CD8-positive, alpha-beta memory T cell (primary cell): ENCODE results near the gene DOCK4. TPM values are rescaled to one million over a fixed set of nuclear protein-coding genes. Genes with fewer than 3 reads are reported as not detected.

Source experiments
- CTCF ChIA-PET: fragments of 350-600 bp; sonication (Branson Sonifier 250); formaldehyde crosslinking; loops from one replicate; lab custom pipeline; 2021; ENCODE audit warnings: antibody characterized with exemption; lab: Charles Lee
- POLR2A ChIA-PET: fragments of 350-600 bp; sonication (Branson Sonifier 250); formaldehyde crosslinking; loops from one replicate; lab custom pipeline; 2021; ENCODE audit warnings: antibody characterized with exemption; lab: Charles Lee
- DNase-seq, 5 donors: peaks; one replicate each; pipeline versions ENCODE4 v3.0.0 to v3.0.0-alpha.2; 2020 to 2022; ENCODE audit warnings: mixed read lengths in 1 of 5
- H3K27ac ChIP-seq: one replicate; pipeline ENCODE4 v1.7.0; 2013; ENCODE audit warnings: low read depth, mild to moderate bottlenecking, low read length, moderate library complexity
- H3K27me3 ChIP-seq: 2 replicates; pipeline ENCODE4 v1.7.0; 2013; ENCODE audit warnings: low read length, mild to moderate bottlenecking; ENCODE audit not compliant: insufficient read depth, poor library complexity, severe bottlenecking
- H3K36me3 ChIP-seq: 2 replicates; pipeline ENCODE4 v1.7.0; 2013; ENCODE audit warnings: mild to moderate bottlenecking, low read length, moderate library complexity; ENCODE audit not compliant: insufficient read depth
- H3K4me1 ChIP-seq: 2 replicates; pipeline ENCODE4 v1.7.0; 2013; ENCODE audit warnings: mild to moderate bottlenecking, low read length, moderate library complexity; ENCODE audit not compliant: insufficient read depth
- H3K4me3 ChIP-seq: 2 replicates; pipeline ENCODE4 v1.7.0; 2013; ENCODE audit warnings: mild to moderate bottlenecking, low read length
- H3K9me3 ChIP-seq: 2 replicates; pipeline ENCODE4 v1.7.0; 2013; ENCODE audit warnings: mild to moderate bottlenecking, low read length
- H3K27ac Mint-ChIP-seq, 8 donors: one replicate each; pipeline ENCODE4 v1.8.0; 2020 to 2021; ENCODE audit warnings: mixed read lengths in 8 of 8, mild to moderate bottlenecking in 6 of 8, inconsistent platforms in 3 of 8, moderate library complexity in 3 of 8
- H3K27me3 Mint-ChIP-seq, 2 donors: one replicate each; pipeline ENCODE4 v1.8.0; 2020 to 2021; ENCODE audit warnings: mixed read lengths in 2 of 2, mild to moderate bottlenecking in 1 of 2, moderate library complexity in 1 of 2
- H3K36me3 Mint-ChIP-seq, 3 donors: one replicate each; pipeline ENCODE4 v1.8.0; 2020 to 2021; ENCODE audit warnings: mixed read lengths in 3 of 3, inconsistent platforms in 1 of 3, mild to moderate bottlenecking in 1 of 3
- H3K4me1 Mint-ChIP-seq, 3 donors: one replicate each; pipeline ENCODE4 v1.8.0; 2020 to 2021; ENCODE audit warnings: mixed read lengths in 3 of 3, inconsistent platforms in 1 of 3, mild to moderate bottlenecking in 1 of 3
- H3K4me3 Mint-ChIP-seq, 7 donors: one replicate each; pipeline ENCODE4 v1.8.0; 2020 to 2021; ENCODE audit warnings: mixed read lengths in 7 of 7, mild to moderate bottlenecking in 6 of 7, moderate library complexity in 4 of 7, inconsistent platforms in 2 of 7
- H3K9me3 Mint-ChIP-seq, 5 donors: one replicate each; pipeline ENCODE4 v1.8.0; 2020 to 2022; ENCODE audit warnings: mixed read lengths in 5 of 5, mild to moderate bottlenecking in 3 of 5, moderate library complexity in 2 of 5, inconsistent platforms in 1 of 5
- polyA plus RNA-seq: library from polyadenylated mRNA; unstranded; fragments of 300-500 nt; fragmentation: Illumina TruSeq; gene quantifications from one replicate; pipeline ENCODE4 v1.2.3, GENCODE V29; 2021
- total RNA-seq, 2 experiments: library from RNA; stranded (reverse); gene quantifications; one replicate each; pipeline ENCODE4 v1.2.3, GENCODE V29; 2021

Gene DOCK4
- total and polyA plus RNA-seq, 3 experiments from 2014 or later = 1.2 TPM; not detected in 1

- H3K4me3 Mint-ChIP-seq = no peak overlapping the region
- H3K4me1 ChIP-seq = no peaks in the 10 kb centered on the region
- no peak for DNase-seq
- no peak overlapping the region for H3K27ac ChIP-seq
- no peaks in the 10 kb centered on the region for H3K27me3 ChIP-seq
- H3K4me1 Mint-ChIP-seq = no peaks in the 10 kb centered on the region
- ChIA-PET CTCF (interaction anchor here (1.4 kb wide), 1 partner anchor 10 kb away, joined by 3 read pairs; no protein-coding TSS in a partner anchor), POLR2A (no interaction called here)
- no peak overlapping the region for H3K4me3 ChIP-seq
- peaks cover 0 to 3% (median 0%) of the 10 kb centered on the region in 5 donors for H3K9me3 Mint-ChIP-seq
- no peaks in the 10 kb centered on the region for H3K36me3 Mint-ChIP-seq
- H3K9me3 ChIP-seq = no peaks in the 10 kb centered on the region
- no peak overlapping the region for H3K27ac Mint-ChIP-seq
- H3K27me3 Mint-ChIP-seq = peaks cover 0 to 2% of the 10 kb centered on the region in 2 donors
- no peaks in the 10 kb centered on the region for H3K36me3 ChIP-seq
Observed at GRCh38 chr7:112053737-112054069, 152.5 kb downstream of the DOCK4 start.

- no peak for DNase-seq
- Mint-ChIP-seq H3K27ac (no peak overlapping the region), H3K36me3 (no peaks in the 10 kb centered on the region), H3K4me3 (no peak overlapping the region), H3K9me3 (no peaks in the 10 kb centered on the region), H3K4me1 (no peaks in the 10 kb centered on the region), H3K27me3 (peaks cover 0 to 2% of the 10 kb centered on the region in 2 donors)
- Histone ChIP-seq H3K4me1 (no peaks in the 10 kb centered on the region), H3K9me3 (no peaks in the 10 kb centered on the region), H3K27ac (no peak overlapping the region), H3K27me3 (no peaks in the 10 kb centered on the region), H3K36me3 (no peaks in the 10 kb centered on the region), H3K4me3 (no peak overlapping the region)
- POLR2A ChIA-PET = no interaction called here
- CTCF ChIA-PET = interaction anchor here (1.4 kb wide), 1 partner anchor 9 kb away, joined by 3 read pairs; no protein-coding TSS in a partner anchor
Observed at GRCh38 chr7:112052993-112053736, 153.0 kb downstream of the DOCK4 start.

- POLR2A ChIA-PET = no interaction called here
- Histone ChIP-seq H3K36me3 (no peaks in the 10 kb centered on the region), H3K4me3 (no peak overlapping the region), H3K27me3 (no peaks in the 10 kb centered on the region), H3K4me1 (no peaks in the 10 kb centered on the region), H3K9me3 (no peaks in the 10 kb centered on the region), H3K27ac (no peak overlapping the region)
- no peak overlapping the region for H3K27ac Mint-ChIP-seq
- no peaks in the 10 kb centered on the region for H3K36me3 Mint-ChIP-seq
- H3K27me3 Mint-ChIP-seq = peaks cover 0 to 2% of the 10 kb centered on the region in 2 donors
- no peak for DNase-seq
- H3K9me3 Mint-ChIP-seq = peaks cover 0 to 3% (median 0%) of the 10 kb centered on the region in 5 donors
- CTCF ChIA-PET = interaction anchor here (1.4 kb wide), 1 partner anchor 9 kb away, joined by 3 read pairs; no protein-coding TSS in a partner anchor
- no peak overlapping the region for H3K4me3 Mint-ChIP-seq
- no peaks in the 10 kb centered on the region for H3K4me1 Mint-ChIP-seq
Observed at GRCh38 chr7:112052498-112052897, 153.7 kb downstream of the DOCK4 start.

- Mint-ChIP-seq H3K27ac (no peak overlapping the region), H3K9me3 (peaks cover 4 to 10% (median 6%) of the 10 kb centered on the region in 5 donors), H3K4me3 (no peak overlapping the region), H3K4me1 (no peaks in the 10 kb centered on the region), H3K36me3 (peaks cover 0 to 1% (median 0%) of the 10 kb centered on the region in 3 donors), H3K27me3 (peaks cover 2 to 5% of the 10 kb centered on the region in 2 donors)
- Histone ChIP-seq H3K36me3 (no peaks in the 10 kb centered on the region), H3K9me3 (no peaks in the 10 kb centered on the region), H3K27ac (no peak overlapping the region), H3K27me3 (no peaks in the 10 kb centered on the region), H3K4me3 (no peak overlapping the region), H3K4me1 (no peaks in the 10 kb centered on the region)
- CTCF ChIA-PET = no interaction called here
- no peak for DNase-seq
- POLR2A ChIA-PET = no interaction called here
Observed at GRCh38 chr7:112050250-112050881, 155.8 kb downstream of the DOCK4 start.

GRCh38 chr7:112049555-112050249 lies 156.5 kb downstream of the DOCK4 start:
- no peaks in the 10 kb centered on the region for H3K9me3 ChIP-seq
- Mint-ChIP-seq H3K4me3 (no peak overlapping the region), H3K27me3 (peaks cover 2 to 11% of the 10 kb centered on the region in 2 donors), H3K9me3 (peaks cover 6 to 10% (median 7%) of the 10 kb centered on the region in 5 donors), H3K36me3 (peaks cover 0 to 1% (median 0%) of the 10 kb centered on the region in 3 donors), H3K27ac (no peak overlapping the region), H3K4me1 (no peaks in the 10 kb centered on the region)
- H3K36me3 ChIP-seq = no peaks in the 10 kb centered on the region
- no peaks in the 10 kb centered on the region for H3K4me1 ChIP-seq
- H3K4me3 ChIP-seq = no peak overlapping the region
- CTCF ChIA-PET = no interaction called here
- H3K27me3 ChIP-seq = no peaks in the 10 kb centered on the region
- POLR2A ChIA-PET = no interaction called here
- no peak overlapping the region for H3K27ac ChIP-seq
- DNase-seq = no peak

GRCh38 chr7:112047421-112047820 lies 158.8 kb downstream of the DOCK4 start:
- H3K9me3 ChIP-seq = no peaks in the 10 kb centered on the region
- H3K27me3 ChIP-seq = no peaks in the 10 kb centered on the region
- DNase-seq = no peak
- H3K4me1 Mint-ChIP-seq = no peaks in the 10 kb centered on the region
- H3K4me1 ChIP-seq = no peaks in the 10 kb centered on the region
- no peaks in the 10 kb centered on the region for H3K36me3 ChIP-seq
- peaks cover 0 to 14% of the 10 kb centered on the region in 2 donors for H3K27me3 Mint-ChIP-seq
- CTCF ChIA-PET = no interaction called here
- H3K27ac ChIP-seq = no peak overlapping the region
- H3K4me3 Mint-ChIP-seq = no peak overlapping the region
- H3K36me3 Mint-ChIP-seq = peaks cover 0 to 1% (median 0%) of the 10 kb centered on the region in 3 donors
- no peak overlapping the region for H3K4me3 ChIP-seq
- H3K27ac Mint-ChIP-seq = no peak overlapping the region
- H3K9me3 Mint-ChIP-seq = peaks cover 6 to 12% (median 10%) of the 10 kb centered on the region in 5 donors
- POLR2A ChIA-PET = no interaction called here

GRCh38 chr7:112045222-112045621 lies 161.0 kb downstream of the DOCK4 start:
- no peak overlapping the region for H3K27ac Mint-ChIP-seq
- CTCF ChIA-PET = no interaction called here
- Histone ChIP-seq H3K36me3 (no peaks in the 10 kb centered on the region), H3K4me3 (no peak overlapping the region), H3K27ac (no peak overlapping the region), H3K9me3 (no peaks in the 10 kb centered on the region), H3K4me1 (no peaks in the 10 kb centered on the region), H3K27me3 (no peaks in the 10 kb centered on the region)
- H3K4me1 Mint-ChIP-seq = no peaks in the 10 kb centered on the region
- H3K4me3 Mint-ChIP-seq = no peak overlapping the region
- peaks cover 0 to 1% (median 0%) of the 10 kb centered on the region in 3 donors for H3K36me3 Mint-ChIP-seq
- peaks cover 0 to 14% of the 10 kb centered on the region in 2 donors for H3K27me3 Mint-ChIP-seq
- no peak for DNase-seq
- POLR2A ChIA-PET = no interaction called here
- peaks cover 6 to 14% (median 11%) of the 10 kb centered on the region in 5 donors for H3K9me3 Mint-ChIP-seq

GRCh38 chr7:112042631-112043030 lies 163.6 kb downstream of the DOCK4 start:
- Mint-ChIP-seq H3K36me3 (peaks cover 0 to 1% (median 0%) of the 10 kb centered on the region in 3 donors), H3K27ac (no peak overlapping the region), H3K9me3 (peaks cover 6 to 14% (median 9%) of the 10 kb centered on the region in 5 donors), H3K4me3 (no peak overlapping the region), H3K4me1 (no peaks in the 10 kb centered on the region), H3K27me3 (peaks cover 3 to 14% of the 10 kb centered on the region in 2 donors)
- H3K4me1 ChIP-seq = no peaks in the 10 kb centered on the region
- no peak overlapping the region for H3K4me3 ChIP-seq
- no peak overlapping the region for H3K27ac ChIP-seq
- H3K36me3 ChIP-seq = no peaks in the 10 kb centered on the region
- DNase-seq = no peak
- no peaks in the 10 kb centered on the region for H3K9me3 ChIP-seq
- POLR2A ChIA-PET = no interaction called here
- H3K27me3 ChIP-seq = no peaks in the 10 kb centered on the region
- CTCF ChIA-PET = no interaction called here
